DOHH2 (cell line): ENCODE measurements around the gene RAE1.

ENCODE experiments used
- EZH2phosphoT487 ChIP-seq: fragments of 200-600 bp; sonication (generic); IDR thresholded peaks from 2 replicates; pipeline ENCODE4 v1.6.1; 2017; ENCODE audit warnings: borderline replicate concordance, mild to moderate bottlenecking, antibody characterized with exemption, low read length, moderate library complexity, mixed read lengths
- TF ChIP-seq, protein P1 (sequence below): fragments of 200-600 bp; sonication (generic); IDR thresholded peaks from one replicate; pipeline ENCODE4 v1.5.1; 2014; ENCODE audit warnings: antibody characterized with exemption, mild to moderate bottlenecking, low read depth, low read length; ENCODE audit not compliant: poor library complexity, severe bottlenecking

DNA sequence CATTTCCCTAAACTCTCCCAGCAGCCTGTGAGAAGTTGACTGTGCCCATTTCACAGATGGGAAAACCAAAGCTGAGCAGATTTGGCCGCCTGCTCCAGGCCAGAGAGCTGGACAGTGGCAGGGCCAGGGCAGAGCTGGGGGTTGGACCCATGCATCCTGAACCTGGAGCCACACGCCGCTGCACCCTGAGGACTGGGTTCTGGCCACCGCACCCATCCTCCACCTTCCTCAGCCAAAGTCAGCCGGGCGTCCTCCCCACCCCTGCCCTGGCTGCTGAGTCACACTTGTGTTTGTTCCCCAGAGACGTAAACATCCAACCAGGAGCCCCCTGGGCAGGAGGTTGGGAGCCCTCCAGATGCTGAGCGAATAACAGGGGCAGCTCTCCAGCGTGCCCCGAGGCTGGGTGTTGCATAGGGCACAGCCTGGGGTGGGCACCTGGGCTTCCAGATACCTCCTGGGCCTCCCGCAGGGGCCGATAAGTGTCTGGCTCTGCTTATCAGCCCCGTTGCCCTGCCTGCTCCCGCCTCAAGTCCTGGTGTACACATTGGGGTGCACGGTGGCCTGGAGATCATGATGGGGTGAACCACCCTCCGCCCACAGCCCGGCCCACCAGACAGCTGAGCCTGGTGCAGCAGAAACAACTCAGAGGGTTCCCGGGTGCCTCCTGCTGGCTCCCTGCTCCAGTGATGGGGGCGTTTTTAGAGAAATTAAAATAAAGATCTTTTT lies 64.0 kb downstream of the RAE1 start:
- TF ChIP-seq, protein P1, sequence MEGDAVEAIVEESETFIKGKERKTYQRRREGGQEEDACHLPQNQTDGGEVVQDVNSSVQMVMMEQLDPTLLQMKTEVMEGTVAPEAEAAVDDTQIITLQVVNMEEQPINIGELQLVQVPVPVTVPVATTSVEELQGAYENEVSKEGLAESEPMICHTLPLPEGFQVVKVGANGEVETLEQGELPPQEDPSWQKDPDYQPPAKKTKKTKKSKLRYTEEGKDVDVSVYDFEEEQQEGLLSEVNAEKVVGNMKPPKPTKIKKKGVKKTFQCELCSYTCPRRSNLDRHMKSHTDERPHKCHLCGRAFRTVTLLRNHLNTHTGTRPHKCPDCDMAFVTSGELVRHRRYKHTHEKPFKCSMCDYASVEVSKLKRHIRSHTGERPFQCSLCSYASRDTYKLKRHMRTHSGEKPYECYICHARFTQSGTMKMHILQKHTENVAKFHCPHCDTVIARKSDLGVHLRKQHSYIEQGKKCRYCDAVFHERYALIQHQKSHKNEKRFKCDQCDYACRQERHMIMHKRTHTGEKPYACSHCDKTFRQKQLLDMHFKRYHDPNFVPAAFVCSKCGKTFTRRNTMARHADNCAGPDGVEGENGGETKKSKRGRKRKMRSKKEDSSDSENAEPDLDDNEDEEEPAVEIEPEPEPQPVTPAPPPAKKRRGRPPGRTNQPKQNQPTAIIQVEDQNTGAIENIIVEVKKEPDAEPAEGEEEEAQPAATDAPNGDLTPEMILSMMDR = no peak
- no peak for TF ChIP-seq EZH2phosphoT487
